ENCODE measurements around the gene ZNF432. TPM values are rescaled to one million over a fixed set of nuclear protein-coding genes. Genes with fewer than 3 reads are reported as not detected.

ZNF432 gene
- total and polyA plus RNA-seq, 2 of the 13 experiments (the other 11 are each of a cell fraction or from before 2014, with no cell fraction given), result 4.1 to 8.7 TPM

DNA sequence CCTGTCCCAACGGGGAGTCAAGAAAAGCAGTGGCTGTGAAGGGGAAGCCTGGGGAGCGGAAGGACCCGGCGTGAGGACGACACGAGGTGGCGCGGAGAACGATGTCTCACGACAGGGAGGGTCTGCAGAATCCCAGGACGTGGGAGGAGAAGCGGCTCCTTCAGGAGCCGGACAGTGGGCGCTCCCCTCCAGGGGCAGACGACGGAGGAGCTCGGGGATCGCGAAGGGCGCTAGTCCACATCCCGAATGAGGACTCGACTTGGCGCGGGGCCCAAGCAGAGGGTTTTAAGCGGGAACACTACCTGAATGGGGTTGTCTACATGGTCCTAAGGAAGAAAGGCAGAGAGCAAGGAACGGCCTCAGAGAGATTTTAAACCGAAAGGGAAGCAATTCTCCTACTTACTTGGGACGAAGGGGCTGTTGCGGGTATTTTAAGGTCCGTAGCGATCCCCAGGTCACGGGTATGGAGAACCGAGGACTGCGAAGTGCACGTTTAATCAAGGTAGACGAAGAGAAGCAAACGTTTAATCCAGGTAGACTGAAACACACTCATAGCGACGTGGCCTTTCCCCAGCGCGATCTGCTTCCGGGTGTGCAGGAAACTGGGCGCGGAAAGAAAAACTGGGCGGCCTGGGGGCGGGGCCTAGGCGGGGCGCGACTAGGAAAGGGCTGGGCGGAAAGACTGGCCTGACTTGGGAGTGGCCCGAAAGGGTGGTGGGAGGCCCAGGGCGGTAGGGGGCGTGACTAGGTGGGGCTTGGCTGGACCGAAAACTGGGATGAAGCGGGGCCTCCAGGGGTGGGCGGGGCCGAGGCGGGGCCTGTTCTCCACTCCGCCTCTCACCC is 46.8 kb upstream of the ZNF432 start, which contains the start of gene ZNF841 (continued):
- TF ChIP-seq, protein P1, sequence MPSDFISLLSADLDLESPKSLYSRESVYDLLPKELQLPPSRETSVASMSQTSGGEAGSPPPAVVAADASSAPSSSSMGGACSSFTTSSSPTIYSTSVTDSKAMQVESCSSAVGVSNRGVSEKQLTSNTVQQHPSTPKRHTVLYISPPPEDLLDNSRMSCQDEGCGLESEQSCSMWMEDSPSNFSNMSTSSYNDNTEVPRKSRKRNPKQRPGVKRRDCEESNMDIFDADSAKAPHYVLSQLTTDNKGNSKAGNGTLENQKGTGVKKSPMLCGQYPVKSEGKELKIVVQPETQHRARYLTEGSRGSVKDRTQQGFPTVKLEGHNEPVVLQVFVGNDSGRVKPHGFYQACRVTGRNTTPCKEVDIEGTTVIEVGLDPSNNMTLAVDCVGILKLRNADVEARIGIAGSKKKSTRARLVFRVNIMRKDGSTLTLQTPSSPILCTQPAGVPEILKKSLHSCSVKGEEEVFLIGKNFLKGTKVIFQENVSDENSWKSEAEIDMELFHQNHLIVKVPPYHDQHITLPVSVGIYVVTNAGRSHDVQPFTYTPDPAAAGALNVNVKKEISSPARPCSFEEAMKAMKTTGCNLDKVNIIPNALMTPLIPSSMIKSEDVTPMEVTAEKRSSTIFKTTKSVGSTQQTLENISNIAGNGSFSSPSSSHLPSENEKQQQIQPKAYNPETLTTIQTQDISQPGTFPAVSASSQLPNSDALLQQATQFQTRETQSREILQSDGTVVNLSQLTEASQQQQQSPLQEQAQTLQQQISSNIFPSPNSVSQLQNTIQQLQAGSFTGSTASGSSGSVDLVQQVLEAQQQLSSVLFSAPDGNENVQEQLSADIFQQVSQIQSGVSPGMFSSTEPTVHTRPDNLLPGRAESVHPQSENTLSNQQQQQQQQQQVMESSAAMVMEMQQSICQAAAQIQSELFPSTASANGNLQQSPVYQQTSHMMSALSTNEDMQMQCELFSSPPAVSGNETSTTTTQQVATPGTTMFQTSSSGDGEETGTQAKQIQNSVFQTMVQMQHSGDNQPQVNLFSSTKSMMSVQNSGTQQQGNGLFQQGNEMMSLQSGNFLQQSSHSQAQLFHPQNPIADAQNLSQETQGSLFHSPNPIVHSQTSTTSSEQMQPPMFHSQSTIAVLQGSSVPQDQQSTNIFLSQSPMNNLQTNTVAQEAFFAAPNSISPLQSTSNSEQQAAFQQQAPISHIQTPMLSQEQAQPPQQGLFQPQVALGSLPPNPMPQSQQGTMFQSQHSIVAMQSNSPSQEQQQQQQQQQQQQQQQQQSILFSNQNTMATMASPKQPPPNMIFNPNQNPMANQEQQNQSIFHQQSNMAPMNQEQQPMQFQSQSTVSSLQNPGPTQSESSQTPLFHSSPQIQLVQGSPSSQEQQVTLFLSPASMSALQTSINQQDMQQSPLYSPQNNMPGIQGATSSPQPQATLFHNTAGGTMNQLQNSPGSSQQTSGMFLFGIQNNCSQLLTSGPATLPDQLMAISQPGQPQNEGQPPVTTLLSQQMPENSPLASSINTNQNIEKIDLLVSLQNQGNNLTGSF (CRISPR knock-in tag; IDR thresholded peaks at IDR 0.05), result no peak
- TF ChIP-seq ZFP62 (CRISPR knock-in tag; IDR thresholded peaks at IDR 0.05) (no peak), KDM1A (CRISPR knock-in tag; IDR thresholded peaks at IDR 0.05) (no peak), TGIF2 (CRISPR knock-in tag; IDR thresholded peaks at IDR 0.05) (no peak), AGO2 (optimal IDR thresholded peaks at IDR 0.05; ENCODE audit: low read depth, low read length) (no peak), BORCS8-MEF2B (CRISPR knock-in tag; IDR thresholded peaks at IDR 0.05) (0 out of 2 replicates have a peak, but pooled peaks have one; percentile 26), ZNF790 (CRISPR knock-in tag; IDR thresholded peaks at IDR 0.05; ENCODE audit: borderline replicate concordance) (no peak), SRSF4 (IDR thresholded peaks at IDR 0.05; ENCODE audit: low read depth, low read length, poor library complexity, severe bottlenecking) (no peak), ZNF33A (CRISPR knock-in tag; IDR thresholded peaks at IDR 0.05; ENCODE audit: borderline replicate concordance) (0 out of 2 replicates have a peak, but pooled peaks have one; percentile 58), ZNF326 (CRISPR knock-in tag; IDR thresholded peaks at IDR 0.05; ENCODE audit: borderline replicate concordance) (no peak), ZNF441 (CRISPR knock-in tag; IDR thresholded peaks at IDR 0.05; ENCODE audit: borderline replicate concordance) (no peak)
- TF ChIP-seq, protein P2, sequence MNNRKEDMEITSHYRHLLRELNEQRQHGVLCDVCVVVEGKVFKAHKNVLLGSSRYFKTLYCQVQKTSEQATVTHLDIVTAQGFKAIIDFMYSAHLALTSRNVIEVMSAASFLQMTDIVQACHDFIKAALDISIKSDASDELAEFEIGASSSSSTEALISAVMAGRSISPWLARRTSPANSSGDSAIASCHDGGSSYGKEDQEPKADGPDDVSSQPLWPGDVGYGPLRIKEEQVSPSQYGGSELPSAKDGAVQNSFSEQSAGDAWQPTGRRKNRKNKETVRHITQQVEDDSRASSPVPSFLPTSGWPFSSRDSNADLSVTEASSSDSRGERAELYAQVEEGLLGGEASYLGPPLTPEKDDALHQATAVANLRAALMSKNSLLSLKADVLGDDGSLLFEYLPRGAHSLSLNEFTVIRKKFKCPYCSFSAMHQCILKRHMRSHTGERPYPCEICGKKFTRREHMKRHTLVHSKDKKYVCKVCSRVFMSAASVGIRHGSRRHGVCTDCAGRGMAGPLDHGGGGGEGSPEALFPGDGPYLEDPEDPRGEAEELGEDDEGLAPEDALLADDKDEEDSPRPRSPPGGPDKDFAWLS (CRISPR knock-in tag; IDR thresholded peaks at IDR 0.05; ENCODE audit: borderline replicate concordance), result no peak
- TF ChIP-seq, protein P3, sequence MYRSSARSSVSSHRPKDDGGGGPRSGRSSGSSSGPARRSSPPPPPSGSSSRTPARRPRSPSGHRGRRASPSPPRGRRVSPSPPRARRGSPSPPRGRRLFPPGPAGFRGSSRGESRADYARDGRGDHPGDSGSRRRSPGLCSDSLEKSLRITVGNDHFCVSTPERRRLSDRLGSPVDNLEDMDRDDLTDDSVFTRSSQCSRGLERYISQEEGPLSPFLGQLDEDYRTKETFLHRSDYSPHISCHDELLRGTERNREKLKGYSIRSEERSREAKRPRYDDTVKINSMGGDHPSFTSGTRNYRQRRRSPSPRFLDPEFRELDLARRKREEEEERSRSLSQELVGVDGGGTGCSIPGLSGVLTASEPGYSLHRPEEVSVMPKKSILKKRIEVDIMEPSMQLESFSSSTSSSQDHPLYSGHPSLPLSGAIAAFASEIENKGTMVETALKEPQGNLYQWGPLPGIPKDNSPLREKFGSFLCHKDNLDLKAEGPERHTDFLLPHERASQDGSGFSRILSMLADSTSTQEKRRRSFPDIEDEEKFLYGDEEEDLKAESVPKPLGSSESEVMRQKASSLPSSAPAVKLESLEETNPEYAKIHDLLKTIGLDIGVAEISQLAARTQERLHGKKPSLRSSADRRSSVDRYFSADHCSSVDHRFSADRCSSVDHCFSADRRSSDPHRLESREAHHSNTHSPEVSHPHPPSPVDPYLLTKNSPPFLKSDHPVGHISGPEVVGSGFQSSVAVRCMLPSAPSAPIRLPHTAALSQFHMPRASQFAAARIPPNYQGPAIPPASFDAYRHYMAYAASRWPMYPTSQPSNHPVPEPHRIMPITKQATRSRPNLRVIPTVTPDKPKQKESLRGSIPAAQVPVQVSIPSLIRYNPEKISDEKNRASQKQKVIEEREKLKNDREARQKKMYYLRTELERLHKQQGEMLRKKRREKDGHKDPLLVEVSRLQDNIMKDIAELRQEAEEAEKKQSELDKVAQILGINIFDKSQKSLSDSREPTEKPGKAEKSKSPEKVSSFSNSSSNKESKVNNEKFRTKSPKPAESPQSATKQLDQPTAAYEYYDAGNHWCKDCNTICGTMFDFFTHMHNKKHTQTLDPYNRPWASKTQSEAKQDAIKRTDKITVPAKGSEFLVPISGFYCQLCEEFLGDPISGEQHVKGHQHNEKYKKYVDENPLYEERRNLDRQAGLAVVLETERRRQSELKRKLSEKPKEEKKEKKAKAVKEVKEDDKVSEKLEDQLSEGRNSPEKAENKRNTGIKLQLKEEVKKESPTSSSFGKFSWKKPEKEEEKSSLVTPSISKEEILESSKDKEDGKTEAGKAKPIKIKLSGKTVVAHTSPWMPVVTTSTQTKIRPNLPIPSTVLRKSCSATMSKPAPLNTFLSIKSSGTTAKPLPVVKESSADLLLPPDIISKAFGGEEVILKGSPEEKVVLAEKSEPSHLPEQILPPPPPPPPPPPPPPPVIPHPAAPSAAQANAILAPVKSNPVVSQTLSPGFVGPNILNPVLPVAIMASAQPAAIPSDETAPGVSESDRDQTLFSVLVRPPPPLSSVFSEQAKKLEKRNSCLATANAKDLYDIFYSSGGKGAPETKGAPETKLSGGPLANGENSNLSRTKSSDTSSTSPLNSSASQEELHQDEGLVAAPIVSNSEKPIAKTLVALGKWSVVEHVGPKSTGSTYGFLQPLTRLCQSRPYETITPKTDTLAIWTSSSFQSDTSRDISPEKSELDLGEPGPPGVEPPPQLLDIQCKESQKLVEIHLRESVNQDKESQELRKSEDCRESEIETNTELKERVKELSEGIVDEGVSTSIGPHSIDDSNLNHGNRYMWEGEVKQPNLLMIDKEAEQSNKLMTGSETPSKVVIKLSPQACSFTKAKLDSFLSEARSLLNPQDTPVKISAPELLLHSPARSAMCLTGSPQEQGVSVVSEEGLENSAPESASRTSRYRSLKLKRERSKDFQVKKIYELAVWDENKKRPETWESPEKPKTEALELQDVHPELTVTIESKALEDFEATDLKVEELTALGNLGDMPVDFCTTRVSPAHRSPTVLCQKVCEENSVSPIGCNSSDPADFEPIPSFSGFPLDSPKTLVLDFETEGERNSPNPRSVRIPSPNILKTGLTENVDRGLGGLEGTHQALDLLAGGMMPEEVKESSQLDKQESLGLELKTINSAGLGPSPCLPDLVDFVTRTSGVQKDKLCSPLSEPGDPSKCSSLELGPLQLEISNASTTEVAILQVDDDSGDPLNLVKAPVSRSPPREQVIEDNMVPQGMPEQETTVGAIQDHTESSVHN (CRISPR knock-in tag; IDR thresholded peaks at IDR 0.05), result no peak
